K562 (cell line): Measurements from ENCODE around the gene PA2G4. TPM values are rescaled to one million over a fixed set of nuclear protein-coding genes. Genes with fewer than 3 reads are reported as not detected.

ENCODE experiments used
- ADNP ChIP-seq: fragments of 200-800 bp; sonication (Bioruptor generic); IDR thresholded peaks from 2 replicates; pipeline ENCODE4 v1.6.1; 2016; ENCODE audit warnings: missing genetic modification characterization, missing compliant biosample characterization
- ARID3A ChIP-seq: IDR thresholded peaks from 2 replicates; pipeline ENCODE4 v1.6.1; 2012; ENCODE audit warnings: low read depth, low read length, improper control_type of control experiment, borderline replicate concordance
- CREB3 ChIP-seq: fragments of 450-650 bp; conservative IDR thresholded peaks from 2 replicates; pipeline ENCODE4 v1.6.1; 2016; ENCODE audit warnings: missing genetic modification characterization, low read depth, mild to moderate bottlenecking, missing compliant biosample characterization, moderate library complexity
- ETS1 ChIP-seq: conservative IDR thresholded peaks from 2 replicates; pipeline ENCODE4 v1.6.1; 2011; ENCODE audit warnings: low read depth, mild to moderate bottlenecking, low read length; ENCODE audit not compliant: control insufficient read depth
- GATAD2A ChIP-seq: fragments of 450-650 bp; IDR thresholded peaks from 2 replicates; pipeline ENCODE4 v1.6.1; 2017
- HDAC3 ChIP-seq: fragments of 450-650 bp; IDR thresholded peaks from 2 replicates; pipeline ENCODE4 v1.6.1; 2018; ENCODE audit warnings: borderline replicate concordance, mild to moderate bottlenecking, moderate library complexity; ENCODE audit not compliant: partially characterized antibody
- STAT5B ChIP-seq: fragments of 250-450 bp; sonication (Bioruptor Pico); IDR thresholded peaks from 2 replicates; pipeline ENCODE4 v1.8.0; 2021; ENCODE audit warnings: mild to moderate bottlenecking, inconsistent platforms
- ZBTB11 ChIP-seq, 3 experiments: fragments of 200-800 bp in 1 of 3; fragments of 250-450 bp in 1 of 3; fragments of 450-650 bp in 1 of 3; sonication (Bioruptor Pico) in 1 of 3; sonication (Bioruptor generic) in 1 of 3; formaldehyde crosslinking in 1 of 3; IDR thresholded peaks; 2 replicates each; pipeline versions ENCODE4 v1.6.1 to v1.8.0; 2016 to 2022; ENCODE audit warnings: mild to moderate bottlenecking in 2 of 3, missing genetic modification characterization in 2 of 3, missing compliant biosample characterization in 1 of 3, moderate library complexity in 1 of 3
- ZNF511 ChIP-seq: sonication (generic); formaldehyde crosslinking; IDR thresholded peaks from 2 replicates; pipeline ENCODE4 v1.8.0; 2022; ENCODE audit warnings: mild to moderate bottlenecking, missing genetic modification reagents
- ZNF609 ChIP-seq: sonication (generic); formaldehyde crosslinking; IDR thresholded peaks from 2 replicates; pipeline ENCODE4 v1.8.1; 2023; ENCODE audit warnings: missing genetic modification reagents, mild to moderate bottlenecking, borderline replicate concordance
- polyA plus RNA-seq, 8 experiments: library from polyadenylated mRNA; depleted of rRNA in 4 of 8; stranded (reverse) in 5 of 8; unstranded in 3 of 8; fragments of >200 nt; fragmentation: Nextera tagmentation in 2 of 8; fragmentation: Illumina TruSeq in 1 of 8; extraction: Ambion mirVana in 2 of 8; extraction: Trizol in 1 of 8; gene quantifications; 2 replicates each; pipeline versions ENCODE4 v1.2.1 to v1.2.3, GENCODE V29; 2011 to 2014; ENCODE audit warnings: inconsistent platforms in 1 of 8, missing spikeins in 1 of 8
- total RNA-seq, 7 experiments: library from RNA; depleted of rRNA in 6 of 7; stranded (reverse); fragments of >200 nt in 6 of 7; fragmentation: Illumina TruSeq in 2 of 7; extraction: Trizol in 2 of 7; gene quantifications; 2 replicates each; pipeline versions ENCODE4 v1.2.1 to v1.2.3, GENCODE V29; 2011 to 2021; ENCODE audit warnings: low replicate concordance in 1 of 7

The PA2G4 gene
- total and polyA plus RNA-seq, 9 of the 15 experiments (the other 6 are each of a cell fraction or from before 2014, with no cell fraction given): 230 to 925 (median 638) TPM

GRCh38 chr12:56157201-56158028 is 53.1 kb downstream of the PA2G4 start (continued):
- TF ChIP-seq ZNF609 (CRISPR knock-in tag) (no peak), ZNF511 (CRISPR knock-in tag) (no peak; the same call in 1 of the 2 replicates), GATAD2A (no peak), CREB3 (tag) (no peak), ETS1 (no peak), ZBTB11 (CRISPR knock-in tag; IDR thresholded peaks at IDR 0.05) (no peak; a peak in 1 of 6 replicates), HDAC3 (no peak), ADNP (tag) (no peak), STAT5B (CRISPR knock-in tag) (no peak), ARID3A (no peak)
